K562 (cell line): ENCODE measurements around the gene MATR3. TPM values are rescaled to one million over a fixed set of nuclear protein-coding genes. Genes with fewer than 3 reads are reported as not detected.

ENCODE experiments used
- CBX3 ChIP-seq, 2 experiments: IDR thresholded peaks; 1 replicate in 1 of 2; 2 replicates in 1 of 2; pipeline ENCODE4 v1.6.1; 2012; ENCODE audit warnings: inconsistent platforms in 2 of 2, low read length in 2 of 2, borderline replicate concordance in 1 of 2, control low read depth in 1 of 2
- FUS ChIP-seq: fragments of 200-400 bp; formaldehyde crosslinking; optimal IDR thresholded peaks from 2 replicates; pipeline ENCODE3; 2017; ENCODE audit warnings: low read depth, low read length
- HES1 ChIP-seq: fragments of 450-650 bp; IDR thresholded peaks from 2 replicates; pipeline ENCODE4 v1.6.1; 2016; ENCODE audit warnings: low read depth, mild to moderate bottlenecking, moderate library complexity
- HMBOX1 ChIP-seq: sonication (generic); IDR thresholded peaks from 2 replicates; pipeline ENCODE4 v1.6.1; 2016
- HNRNPLL ChIP-seq: fragments of 200-400 bp; formaldehyde crosslinking; IDR thresholded peaks from 2 replicates; pipeline ENCODE4 v1.6.1; 2017; ENCODE audit warnings: low read length, low read depth, mild to moderate bottlenecking; ENCODE audit not compliant: poor library complexity, severe bottlenecking
- JUND ChIP-seq, 2 experiments: IDR thresholded peaks; 2 replicates in 1 of 2; 3 replicates in 1 of 2; pipeline ENCODE4 v1.6.1; 2011; ENCODE audit warnings: borderline replicate concordance in 2 of 2, low read depth in 2 of 2, low read length in 2 of 2, improper control_type of control experiment in 1 of 2, missing biosample characterization in 1 of 2, missing genetic modification characterization in 1 of 2, missing genetic modification reagents in 1 of 2
- KAT8 ChIP-seq: fragments of 450-650 bp; IDR thresholded peaks from 2 replicates; pipeline ENCODE4 v1.6.1; 2016; ENCODE audit warnings: low read depth, mild to moderate bottlenecking
- LEF1 ChIP-seq: fragments of 450-650 bp; IDR thresholded peaks from 2 replicates; pipeline ENCODE4 v1.6.1; 2016; ENCODE audit warnings: mild to moderate bottlenecking
- MAFF ChIP-seq: IDR thresholded peaks from 2 replicates; pipeline ENCODE4 v1.6.1; 2012; ENCODE audit warnings: low read length, improper control_type of control experiment
- MEF2D ChIP-seq: conservative IDR thresholded peaks from 2 replicates; pipeline ENCODE4 v1.6.1; 2016; ENCODE audit warnings: low read depth, missing genetic modification characterization, missing compliant biosample characterization
- POLR3A ChIP-seq: IDR thresholded peaks from 2 replicates; pipeline ENCODE4 v1.6.1; 2011; ENCODE audit warnings: borderline replicate concordance, mild to moderate bottlenecking, moderate library complexity; ENCODE audit not compliant: insufficient read length, insufficient read depth; ENCODE audit errors: extremely low read depth
- PRMT5 ChIP-seq: sonication (generic); formaldehyde crosslinking; IDR thresholded peaks from 2 replicates; pipeline ENCODE4 v1.5.0; 2020; ENCODE audit warnings: missing genetic modification reagents
- RNF2 ChIP-seq: sonication (generic); IDR thresholded peaks from 2 replicates; pipeline ENCODE4 v1.6.1; 2016
- TEAD4 ChIP-seq, 2 experiments: sonication (generic) in 1 of 2; formaldehyde crosslinking in 1 of 2; IDR thresholded peaks; 2 replicates each; pipeline versions ENCODE4 v1.6.1 to v1.8.0; 2012 to 2022; ENCODE audit warnings: borderline replicate concordance in 1 of 2, inconsistent platforms in 1 of 2, low read length in 1 of 2, mild to moderate bottlenecking in 1 of 2, missing genetic modification reagents in 1 of 2
- TRIM28 ChIP-seq: fragments of 450-650 bp; IDR thresholded peaks from 2 replicates; pipeline ENCODE4 v1.6.1; 2017
- ZNF175 ChIP-seq: fragments of 200-800 bp; sonication (Bioruptor generic); IDR thresholded peaks from 2 replicates; pipeline ENCODE4 v1.6.1; 2016; ENCODE audit warnings: low read depth, mild to moderate bottlenecking, missing genetic modification characterization, missing compliant biosample characterization
- ZNF212 ChIP-seq: fragments of 450-650 bp; formaldehyde crosslinking; IDR thresholded peaks from 2 replicates; pipeline ENCODE4 v1.4.0; 2020; ENCODE audit warnings: mild to moderate bottlenecking
- ZNF398 ChIP-seq: fragments of 250-450 bp; sonication (Bioruptor Pico); IDR thresholded peaks from 2 replicates; pipeline ENCODE4 v1.8.0; 2021; ENCODE audit warnings: moderate library complexity, mild to moderate bottlenecking, inconsistent platforms
- ZNF699 ChIP-seq: fragments of 250-450 bp; sonication (Bioruptor Pico); IDR thresholded peaks from 2 replicates; pipeline ENCODE4 v1.8.0; 2021; ENCODE audit warnings: mild to moderate bottlenecking, moderate library complexity; ENCODE audit not compliant: insufficient replicate concordance
- polyA plus RNA-seq, 8 experiments: library from polyadenylated mRNA; depleted of rRNA in 4 of 8; stranded (reverse) in 5 of 8; unstranded in 3 of 8; fragments of >200 nt; fragmentation: Nextera tagmentation in 2 of 8; fragmentation: Illumina TruSeq in 1 of 8; extraction: Ambion mirVana in 2 of 8; extraction: Trizol in 1 of 8; gene quantifications; 2 replicates each; pipeline versions ENCODE4 v1.2.1 to v1.2.3, GENCODE V29; 2011 to 2014; ENCODE audit warnings: inconsistent platforms in 1 of 8, missing spikeins in 1 of 8
- total RNA-seq, 7 experiments: library from RNA; depleted of rRNA in 6 of 7; stranded (reverse); fragments of >200 nt in 6 of 7; fragmentation: Illumina TruSeq in 2 of 7; extraction: Trizol in 2 of 7; gene quantifications; 2 replicates each; pipeline versions ENCODE4 v1.2.1 to v1.2.3, GENCODE V29; 2011 to 2021; ENCODE audit warnings: low replicate concordance in 1 of 7
- TF ChIP-seq, protein P1 (sequence below): fragments of 450-650 bp; IDR thresholded peaks from 2 replicates; pipeline ENCODE4 v1.6.1; 2018; ENCODE audit not compliant: partially characterized antibody

Gene MATR3
- total and polyA plus RNA-seq, 9 of the 15 experiments (the other 6 are each of a cell fraction or from before 2014, with no cell fraction given): 150 to 425 (median 263) TPM

DNA sequence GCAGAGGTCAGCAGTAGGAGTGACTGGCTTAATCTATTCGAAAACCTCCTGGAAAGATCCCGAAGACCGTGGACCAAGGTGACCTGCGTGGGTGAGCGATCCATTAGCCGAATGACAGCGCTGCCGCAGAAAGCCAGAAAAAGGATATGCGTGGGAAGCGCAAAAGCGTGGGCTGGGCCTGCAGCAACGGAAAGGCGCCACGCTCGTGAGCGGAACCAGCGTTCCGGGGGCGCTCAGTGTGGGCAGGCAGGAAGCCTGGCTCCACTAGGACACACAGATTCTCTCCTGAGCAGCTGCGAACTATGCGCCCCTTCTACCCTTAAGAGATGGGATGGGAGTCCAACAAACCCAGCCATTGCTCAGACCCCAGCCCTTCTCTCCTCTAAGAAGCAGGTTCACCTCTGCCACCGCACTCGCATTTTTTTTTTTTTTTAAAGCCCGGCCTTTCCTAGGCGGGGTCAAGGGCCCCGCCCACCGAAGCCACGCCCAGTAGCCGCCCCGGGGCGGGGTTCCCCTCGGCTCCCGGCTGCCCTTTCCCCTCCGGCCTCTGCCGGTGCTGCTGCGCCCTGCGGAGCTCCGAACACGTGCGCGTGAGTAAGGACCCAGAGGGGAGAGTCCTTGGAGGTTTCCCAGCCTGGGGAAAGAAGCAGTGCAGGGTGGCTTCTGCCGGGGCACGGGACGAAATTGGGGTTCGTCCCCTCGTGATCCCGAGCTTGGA is 19.8 kb upstream of the MATR3 start (continued):
- TF ChIP-seq HES1 (peak; percentile 61), PRMT5 (no peak), ZNF212 (CRISPR knock-in tag) (no peak), KAT8 (no peak), LEF1 (peak; percentile 84), HNRNPLL (peak; percentile 95), ZNF398 (no peak), TEAD4 (IDR thresholded peaks at IDR 0.05; ENCODE audit: low read length) (peak; percentile 72), TEAD4 (CRISPR knock-in tag; IDR thresholded peaks at IDR 0.05; ENCODE audit: borderline replicate concordance) (no peak), FUS (no peak), RNF2 (peak; percentile 86), ZNF175 (CRISPR knock-in tag) (no peak), HMBOX1 (peak; percentile 50; the same call in 1 of the 2 replicates), MAFF (no peak), TRIM28 (no peak), CBX3 (IDR thresholded peaks at IDR 0.05; ENCODE audit: borderline replicate concordance in 1 of 2, low read length in 2 of 2) (no peak), ZNF699 (CRISPR knock-in tag) (no peak), MEF2D (tag) (no peak), JUND (IDR thresholded peaks at IDR 0.05; ENCODE audit: borderline replicate concordance, low read depth, low read length) (peak; percentile 50), JUND (tag; IDR thresholded peaks at IDR 0.05; ENCODE audit: borderline replicate concordance, low read depth, low read length) (no peak; the same call in 2 of the 3 replicates), POLR3A (no peak)
- TF ChIP-seq, protein P1, sequence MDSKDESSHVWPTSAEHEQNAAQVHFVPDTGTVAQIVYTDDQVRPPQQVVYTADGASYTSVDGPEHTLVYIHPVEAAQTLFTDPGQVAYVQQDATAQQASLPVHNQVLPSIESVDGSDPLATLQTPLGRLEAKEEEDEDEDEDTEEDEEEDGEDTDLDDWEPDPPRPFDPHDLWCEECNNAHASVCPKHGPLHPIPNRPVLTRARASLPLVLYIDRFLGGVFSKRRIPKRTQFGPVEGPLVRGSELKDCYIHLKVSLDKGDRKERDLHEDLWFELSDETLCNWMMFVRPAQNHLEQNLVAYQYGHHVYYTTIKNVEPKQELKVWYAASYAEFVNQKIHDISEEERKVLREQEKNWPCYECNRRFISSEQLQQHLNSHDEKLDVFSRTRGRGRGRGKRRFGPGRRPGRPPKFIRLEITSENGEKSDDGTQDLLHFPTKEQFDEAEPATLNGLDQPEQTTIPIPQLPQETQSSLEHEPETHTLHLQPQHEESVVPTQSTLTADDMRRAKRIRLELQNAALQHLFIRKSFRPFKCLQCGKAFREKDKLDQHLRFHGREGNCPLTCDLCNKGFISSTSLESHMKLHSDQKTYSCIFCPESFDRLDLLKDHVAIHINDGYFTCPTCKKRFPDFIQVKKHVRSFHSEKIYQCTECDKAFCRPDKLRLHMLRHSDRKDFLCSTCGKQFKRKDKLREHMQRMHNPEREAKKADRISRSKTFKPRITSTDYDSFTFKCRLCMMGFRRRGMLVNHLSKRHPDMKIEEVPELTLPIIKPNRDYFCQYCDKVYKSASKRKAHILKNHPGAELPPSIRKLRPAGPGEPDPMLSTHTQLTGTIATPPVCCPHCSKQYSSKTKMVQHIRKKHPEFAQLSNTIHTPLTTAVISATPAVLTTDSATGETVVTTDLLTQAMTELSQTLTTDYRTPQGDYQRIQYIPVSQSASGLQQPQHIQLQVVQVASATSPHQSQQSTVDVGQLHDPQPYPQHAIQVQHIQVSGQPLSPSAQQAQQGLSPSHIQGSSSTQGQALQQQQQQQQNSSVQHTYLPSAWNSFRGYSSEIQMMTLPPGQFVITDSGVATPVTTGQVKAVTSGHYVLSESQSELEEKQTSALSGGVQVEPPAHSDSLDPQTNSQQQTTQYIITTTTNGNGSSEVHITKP: peak; percentile 71
